Activated naive CD4-positive, alpha-beta T cell treated with Interleukin-2 at 50 U/mL for 16 hours (primary cell): ENCODE results near the gene CDHR2.
"Not testable (repeated sequence)": the region's sequence is repeated elsewhere in the genome, so short reads cannot be mapped to it uniquely, and the experiment has no call there.

Experiments
- DNase-seq: peaks from one replicate; pipeline ENCODE4 v3.0.0-alpha.2; 2020

Gene CDHR2

DNA sequence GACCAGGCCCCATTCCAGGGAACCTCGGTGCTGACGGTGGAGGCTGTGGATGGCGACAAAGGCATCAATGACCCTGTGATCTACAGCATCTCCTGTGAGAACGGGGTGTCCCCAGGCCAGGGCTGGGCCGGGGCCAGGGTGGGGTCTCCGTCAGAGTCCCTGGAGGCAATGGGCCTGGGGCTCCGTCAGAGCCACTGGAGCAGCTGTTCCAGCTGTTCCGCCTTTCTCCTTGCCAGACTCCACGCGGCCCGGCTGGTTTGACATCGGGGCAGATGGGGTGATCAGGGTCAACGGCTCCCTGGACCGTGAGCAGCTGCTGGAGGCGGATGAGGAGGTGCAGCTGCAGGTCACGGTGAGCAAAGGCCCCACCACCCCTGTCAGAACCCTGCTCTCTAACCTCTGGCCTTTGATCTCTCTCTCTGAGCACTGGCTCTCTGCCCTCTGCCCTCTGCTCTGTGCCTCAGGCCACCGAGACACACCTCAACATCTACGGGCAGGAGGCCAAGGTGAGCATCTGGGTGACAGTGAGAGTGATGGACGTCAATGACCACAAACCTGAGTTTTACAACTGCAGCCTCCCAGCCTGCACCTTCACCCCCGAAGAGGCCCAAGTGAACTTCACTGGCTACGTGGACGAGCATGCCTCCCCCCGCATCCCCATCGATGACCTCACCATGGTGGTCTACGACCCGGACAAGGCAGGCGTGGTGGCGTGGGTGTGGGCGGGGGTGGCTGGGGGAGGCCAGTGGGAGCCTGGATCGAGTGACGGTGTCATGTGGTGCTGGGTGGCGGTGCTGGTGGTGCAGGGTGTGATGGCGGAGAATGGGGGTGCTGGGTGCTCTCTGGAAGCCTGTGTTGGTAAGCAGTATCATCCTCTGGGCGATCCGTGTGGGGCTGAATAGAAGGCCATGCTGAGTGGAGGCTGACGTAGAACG lies 26.6 kb downstream of the CDHR2 start:
- DNase-seq = no peak

DNA sequence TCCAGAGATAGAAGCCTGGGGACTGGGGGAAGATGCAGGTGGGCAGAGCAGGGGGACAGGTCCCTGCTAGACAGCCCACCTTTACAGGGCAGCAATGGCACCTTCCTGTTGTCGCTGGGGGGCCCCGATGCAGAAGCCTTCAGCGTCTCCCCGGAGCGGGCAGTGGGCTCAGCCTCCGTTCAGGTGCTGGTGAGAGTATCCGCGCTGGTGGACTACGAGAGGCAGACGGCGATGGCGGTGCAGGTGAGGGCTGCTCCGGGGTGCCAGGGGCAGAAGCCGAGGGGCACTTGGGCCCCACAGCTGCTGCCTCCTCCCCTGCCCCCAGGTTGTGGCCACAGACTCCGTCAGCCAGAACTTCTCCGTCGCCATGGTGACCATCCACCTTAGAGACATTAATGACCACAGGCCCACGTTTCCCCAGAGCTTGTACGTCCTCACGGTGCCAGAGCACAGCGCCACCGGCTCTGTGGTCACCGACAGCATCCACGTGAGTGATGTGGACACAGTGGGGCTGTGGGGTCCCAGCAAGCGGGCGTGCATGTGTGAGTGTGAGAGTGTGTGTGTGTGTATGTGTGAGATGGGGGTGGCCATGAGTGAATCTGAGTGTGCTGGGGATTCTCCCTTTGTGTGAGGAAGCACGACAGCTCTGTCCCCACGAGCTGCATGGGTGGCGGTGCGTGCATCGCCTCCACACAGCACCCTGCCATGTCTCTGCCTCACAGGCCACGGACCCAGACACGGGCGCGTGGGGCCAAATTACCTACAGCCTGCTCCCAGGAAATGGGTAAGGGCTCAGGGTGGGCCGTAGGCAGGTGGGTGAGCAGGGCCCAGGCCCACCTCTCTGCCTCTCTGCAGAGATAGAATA lies 28.4 kb downstream of the CDHR2 start:
- DNase-seq = no peak

DNA sequence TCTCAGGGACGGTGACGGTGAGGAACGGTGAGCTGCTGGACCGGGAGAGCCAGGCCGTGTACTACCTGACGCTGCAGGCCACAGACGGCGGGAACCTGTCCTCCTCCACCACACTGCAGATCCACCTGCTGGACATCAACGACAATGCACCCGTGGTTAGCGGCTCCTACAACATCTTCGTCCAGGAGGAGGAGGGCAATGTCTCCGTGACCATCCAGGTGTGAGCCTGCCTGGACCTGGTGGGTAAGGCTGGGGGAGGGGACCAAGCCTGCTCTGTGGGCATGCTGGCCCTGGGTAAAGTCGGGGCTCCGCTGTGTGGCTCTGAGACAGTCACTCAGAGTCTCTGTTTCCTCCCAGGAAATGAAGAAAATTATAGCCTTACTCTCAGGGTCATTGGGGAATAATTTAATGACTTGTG lies 29.3 kb downstream of the CDHR2 start:
- DNase-seq = peak; percentile 52

DNA sequence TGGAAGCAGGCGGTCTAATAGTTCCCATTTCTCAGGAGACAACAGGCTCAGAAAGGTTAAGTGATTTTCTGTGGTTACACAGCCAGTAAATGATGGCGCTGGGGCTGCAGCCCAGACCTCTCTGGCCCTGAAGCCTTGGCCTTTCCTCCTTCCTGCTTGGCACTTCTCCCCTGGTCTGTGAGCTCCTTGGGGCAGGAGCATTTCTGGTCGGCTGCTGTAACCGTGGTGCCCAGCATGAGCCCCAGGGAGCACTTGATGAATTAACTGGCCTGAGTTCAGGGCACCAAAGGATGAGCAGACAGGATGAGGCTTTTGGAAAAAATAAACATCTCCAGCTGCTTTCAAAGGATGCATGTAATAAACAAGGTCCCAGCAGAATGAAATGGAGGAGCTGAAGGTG lies 30.2 kb downstream of the CDHR2 start:
- no peak for DNase-seq

DNA sequence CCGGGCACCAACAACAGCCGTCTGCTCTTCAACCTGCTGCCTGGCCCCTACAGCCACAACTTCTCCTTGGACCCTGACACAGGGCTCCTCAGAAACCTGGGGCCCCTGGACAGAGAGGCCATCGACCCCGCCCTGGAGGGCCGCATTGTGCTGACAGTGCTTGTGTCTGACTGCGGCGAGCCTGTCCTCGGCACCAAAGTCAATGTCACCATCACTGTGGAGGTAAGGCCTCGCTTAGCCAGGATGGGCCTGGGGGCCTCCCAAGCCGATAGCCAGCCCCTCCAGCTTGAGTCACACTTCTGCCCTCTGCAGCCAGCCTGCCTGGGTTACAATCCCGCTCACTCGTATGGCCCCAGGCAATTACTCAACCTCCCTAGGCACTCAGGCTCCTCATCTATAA lies 32.2 kb downstream of the CDHR2 start:
- no peak for DNase-seq

DNA sequence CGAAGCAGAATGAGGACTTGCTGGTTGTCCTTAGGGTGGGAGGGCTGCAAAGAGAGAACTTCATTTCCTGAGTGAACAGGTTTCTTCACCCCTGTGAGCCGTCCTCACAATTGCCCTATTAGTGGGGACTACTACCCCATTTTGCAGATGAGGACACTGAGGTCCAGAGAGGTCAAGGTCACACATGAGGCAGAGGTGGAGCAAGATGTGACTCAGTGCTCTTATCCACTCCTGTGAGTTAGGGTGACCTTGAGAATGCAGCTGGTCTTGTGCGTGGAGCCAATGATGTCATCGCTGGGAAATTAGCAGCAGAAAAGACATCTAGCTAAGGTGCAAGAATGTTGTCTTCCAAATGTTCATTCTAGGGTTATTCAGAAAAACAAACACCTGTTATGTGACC lies 33.9 kb downstream of the CDHR2 start:
- DNase-seq = no peak

DNA sequence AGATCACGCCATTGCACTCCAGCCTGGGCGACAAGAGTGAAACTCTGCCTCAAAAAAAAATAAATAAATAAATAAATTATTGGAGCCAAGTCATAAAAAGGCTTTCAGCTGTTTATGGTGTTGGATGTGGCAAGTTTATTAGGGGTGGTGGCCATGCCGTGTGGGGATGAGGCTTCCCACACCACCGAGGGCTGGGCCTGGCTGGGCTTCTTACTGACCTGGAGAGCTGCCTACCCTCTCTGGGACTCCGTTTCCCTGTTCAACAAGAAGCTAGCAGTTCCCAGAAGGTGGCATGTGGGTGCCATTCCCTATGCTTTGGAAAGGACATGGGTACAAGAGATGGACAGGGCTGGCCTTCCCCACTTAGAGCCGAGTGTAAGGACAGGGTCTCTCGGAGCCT lies 38.3 kb downstream of the CDHR2 start:
- DNase-seq = no peak

DNA sequence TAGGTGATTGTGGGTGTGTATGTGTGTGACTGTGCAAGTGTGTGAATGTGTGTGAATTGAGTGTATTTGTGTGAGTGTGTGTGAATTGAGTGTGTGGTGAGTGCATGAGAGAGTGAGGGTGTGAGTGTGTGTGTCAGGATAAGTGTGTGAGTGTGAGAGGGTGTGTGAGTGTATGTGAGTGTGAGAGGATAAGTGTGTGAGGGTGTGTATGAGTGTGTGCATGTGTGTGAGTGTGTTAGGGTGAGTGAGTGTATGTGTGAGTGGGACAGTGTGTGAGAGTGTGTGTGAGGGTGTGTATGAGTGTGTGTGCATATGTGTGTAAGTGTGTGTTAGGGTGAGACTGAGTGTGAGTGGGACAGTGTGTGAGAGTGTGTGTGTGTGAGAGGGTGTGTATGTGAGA lies 39.2 kb downstream of the CDHR2 start:
- no peak for DNase-seq

DNA sequence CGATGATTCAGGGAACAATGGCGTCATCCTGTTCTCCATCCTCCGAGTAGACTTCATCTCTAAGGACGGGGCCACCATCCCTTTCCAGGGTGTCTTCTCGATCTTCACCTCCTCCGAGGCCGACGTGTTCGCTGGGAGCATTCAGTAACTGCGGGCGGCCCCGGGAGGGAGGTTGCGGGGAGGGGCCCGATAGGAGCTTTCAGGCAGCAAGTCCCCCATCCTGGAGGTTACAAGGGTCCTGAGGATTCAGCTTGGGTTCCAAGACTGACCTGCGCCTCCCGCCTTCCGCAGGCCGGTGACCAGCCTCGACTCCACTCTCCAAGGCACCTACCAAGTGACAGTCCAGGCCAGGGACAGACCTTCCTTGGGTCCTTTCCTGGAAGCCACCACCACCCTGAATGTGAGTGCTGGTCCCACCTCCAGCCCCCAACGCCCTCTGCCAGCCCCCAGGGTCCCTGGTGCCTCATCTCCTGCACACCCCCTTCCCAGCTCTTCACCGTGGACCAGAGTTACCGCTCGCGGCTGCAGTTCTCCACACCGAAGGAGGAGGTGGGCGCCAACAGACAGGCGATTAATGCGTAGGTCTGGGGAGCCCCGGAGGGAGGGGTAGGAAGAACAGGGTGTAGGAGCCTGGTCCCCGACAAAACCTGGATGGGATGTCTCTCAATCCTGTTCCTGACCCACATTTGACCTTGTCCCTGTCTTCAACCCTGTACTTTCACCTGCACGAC lies 40.1 kb downstream of the CDHR2 start:
- no peak for DNase-seq

DNA sequence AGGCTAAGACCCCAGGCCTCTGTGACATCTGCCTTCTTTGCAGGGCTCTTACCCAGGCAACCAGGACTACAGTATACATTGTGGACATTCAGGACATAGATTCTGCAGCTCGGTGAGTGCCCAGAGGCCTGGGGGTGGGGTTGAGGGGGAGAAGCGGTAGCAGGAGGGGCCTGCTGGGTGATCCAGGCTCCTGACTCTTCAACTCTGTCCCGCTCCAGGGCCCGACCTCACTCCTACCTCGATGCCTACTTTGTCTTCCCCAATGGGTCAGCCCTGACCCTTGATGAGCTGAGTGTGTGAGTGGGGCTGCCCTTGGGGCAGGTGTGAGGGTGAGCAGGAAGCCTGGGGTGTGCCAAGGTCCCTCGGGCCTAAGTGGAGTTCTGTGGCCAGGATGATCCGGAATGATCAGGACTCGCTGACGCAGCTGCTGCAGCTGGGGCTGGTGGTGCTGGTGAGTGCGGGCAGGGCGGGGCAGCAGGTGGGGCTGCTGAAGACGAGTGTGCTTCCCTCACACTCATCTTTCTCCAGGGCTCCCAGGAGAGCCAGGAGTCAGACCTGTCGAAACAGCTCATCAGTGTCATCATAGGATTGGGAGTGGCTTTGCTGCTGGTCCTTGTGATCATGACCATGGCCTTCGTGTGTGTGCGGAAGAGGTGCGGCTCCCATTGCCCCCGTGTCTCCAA lies 41.0 kb downstream of the CDHR2 start:
- DNase-seq = no peak

DNA sequence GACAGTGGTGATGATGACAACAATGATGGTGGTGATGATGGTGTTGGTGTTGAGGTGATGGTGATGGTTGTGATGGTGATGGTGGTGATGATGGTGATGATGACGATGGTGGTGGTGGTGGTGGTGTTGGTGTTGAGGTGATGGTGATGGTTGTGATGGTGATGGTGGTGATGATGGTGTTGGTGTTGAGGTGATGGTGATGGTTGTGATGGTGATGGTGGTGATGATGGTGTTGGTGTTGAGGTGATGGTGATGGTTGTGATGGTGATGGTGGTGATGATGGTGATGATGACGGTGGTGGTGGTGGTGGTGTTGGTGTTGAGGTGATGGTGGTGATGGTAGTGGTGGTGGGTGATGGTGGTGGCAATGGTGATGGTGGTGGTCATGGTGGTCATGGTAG lies 42.5 kb downstream of the CDHR2 start:
- DNase-seq = not testable (repeated sequence)

DNA sequence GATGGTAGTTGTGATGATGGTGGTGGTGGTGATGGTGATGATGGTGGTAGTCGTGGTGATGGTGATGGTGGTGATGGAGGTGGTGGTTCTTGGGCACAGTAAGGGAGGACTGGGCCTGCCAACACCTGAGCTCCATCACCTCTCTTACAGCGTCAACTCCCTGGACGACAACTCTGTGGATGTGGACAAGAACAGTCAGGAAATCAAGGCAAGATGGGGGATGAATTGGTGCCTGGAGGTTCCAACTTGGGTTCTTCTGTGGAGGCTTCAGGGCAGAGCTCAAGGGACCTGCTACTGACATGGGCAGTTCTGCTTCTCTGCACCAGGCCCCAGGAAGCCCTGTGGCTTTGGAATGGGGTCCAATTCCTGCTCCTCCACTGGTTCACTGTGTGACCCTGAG lies 43.4 kb downstream of the CDHR2 start:
- DNase-seq = no peak

DNA sequence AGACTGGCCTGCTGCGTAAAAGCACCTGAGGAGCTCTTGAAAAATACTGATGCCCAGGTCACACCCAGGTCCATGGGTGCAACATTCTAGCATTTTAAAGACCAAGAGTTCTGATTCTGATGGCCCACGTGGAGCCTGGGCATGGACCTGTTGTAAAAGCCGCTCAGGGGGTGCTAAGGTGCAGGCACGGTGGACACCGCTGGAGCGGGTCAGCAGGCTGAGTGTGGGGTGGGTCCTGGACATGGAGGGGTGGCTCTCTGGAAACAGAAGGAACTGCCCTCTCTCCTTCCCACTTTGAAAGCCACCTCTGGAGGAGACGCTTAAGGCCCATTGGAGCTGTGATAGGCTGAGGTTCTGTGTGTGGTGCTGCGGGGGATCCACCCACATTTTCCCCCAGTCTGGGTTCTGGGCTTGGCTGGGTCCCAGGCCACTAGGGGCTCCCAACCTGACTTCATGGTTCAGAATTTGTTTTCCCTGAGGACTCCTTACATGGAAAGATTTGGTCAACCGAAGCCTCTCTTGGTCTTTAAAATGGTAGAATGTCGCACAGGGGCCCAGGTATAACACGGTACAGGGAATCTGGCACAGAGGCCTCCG lies 44.2 kb downstream of the CDHR2 start:
- no peak for DNase-seq

DNA sequence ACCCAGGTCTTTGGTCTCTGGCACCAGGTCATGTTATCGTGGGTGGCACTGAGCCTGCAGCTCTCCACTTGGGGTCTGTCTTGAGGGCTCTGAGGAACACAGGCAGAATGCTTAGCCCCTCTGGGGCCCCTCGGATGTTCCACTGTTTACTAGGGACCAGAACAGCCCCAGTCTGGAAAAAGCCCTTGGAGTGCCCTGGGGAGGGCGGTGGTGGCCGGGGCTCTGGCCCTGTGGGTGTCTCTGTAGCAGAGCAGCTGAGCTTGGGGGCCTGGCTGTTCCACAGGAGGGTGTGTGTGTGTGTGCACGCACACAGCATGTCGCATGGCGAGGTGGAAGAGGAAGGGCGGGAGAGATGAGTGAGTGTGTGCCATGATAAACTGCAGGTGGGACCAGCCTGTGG lies 45.4 kb downstream of the CDHR2 start:
- DNase-seq = no peak

DNA sequence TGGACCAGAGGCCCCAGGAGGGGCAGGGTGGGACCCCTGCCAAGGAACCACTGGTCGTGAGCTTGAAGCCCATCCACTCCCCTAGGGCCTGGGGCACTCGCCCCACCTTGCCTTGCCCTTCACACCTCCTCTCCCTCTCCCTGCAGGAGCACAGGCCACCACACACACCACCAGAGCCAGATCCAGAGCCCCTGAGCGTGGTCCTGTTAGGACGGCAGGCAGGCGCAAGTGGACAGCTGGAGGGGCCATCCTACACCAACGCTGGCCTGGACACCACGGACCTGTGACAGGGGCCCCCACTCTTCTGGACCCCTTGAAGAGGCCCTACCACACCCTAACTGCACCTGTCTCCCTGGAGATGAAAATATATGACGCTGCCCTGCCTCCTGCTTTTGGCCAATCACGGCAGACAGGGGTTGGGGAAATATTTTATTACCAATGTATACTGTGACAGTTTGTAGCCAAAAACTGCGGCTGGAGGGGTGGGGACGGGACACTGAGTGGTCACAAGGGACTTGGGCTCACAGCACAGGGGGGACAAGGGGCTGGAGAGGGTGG lies 46.3 kb downstream of the CDHR2 start:
- no peak for DNase-seq

DNA sequence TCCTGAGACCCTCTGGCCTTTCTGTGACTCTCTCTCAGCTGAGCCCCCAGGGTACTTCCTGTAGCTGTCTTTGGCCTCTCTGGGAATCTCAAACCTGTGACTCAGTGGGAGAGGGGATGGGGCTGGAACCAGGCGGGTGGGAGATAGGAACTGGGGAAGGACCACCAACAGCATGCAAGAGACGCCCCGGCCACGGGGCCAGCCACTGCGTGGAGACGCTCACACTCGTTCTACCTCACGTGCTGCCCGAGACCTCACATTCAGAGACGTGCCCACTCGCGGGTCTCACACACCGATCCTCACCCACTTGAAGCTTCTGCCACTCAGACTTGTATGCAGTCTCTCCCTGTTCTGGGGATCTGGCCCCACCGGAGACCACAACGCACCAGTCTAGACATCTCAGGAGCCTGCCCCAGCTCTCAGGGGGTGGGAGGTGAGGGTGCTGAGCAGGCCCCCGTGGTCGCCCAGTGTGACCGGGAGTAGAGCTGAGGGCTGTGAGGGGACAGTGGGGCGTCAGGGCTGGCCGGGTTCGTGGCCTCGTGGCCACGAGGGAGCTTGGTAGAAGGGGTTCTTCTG lies 47.0 kb downstream of the CDHR2 start:
- no peak for DNase-seq

DNA sequence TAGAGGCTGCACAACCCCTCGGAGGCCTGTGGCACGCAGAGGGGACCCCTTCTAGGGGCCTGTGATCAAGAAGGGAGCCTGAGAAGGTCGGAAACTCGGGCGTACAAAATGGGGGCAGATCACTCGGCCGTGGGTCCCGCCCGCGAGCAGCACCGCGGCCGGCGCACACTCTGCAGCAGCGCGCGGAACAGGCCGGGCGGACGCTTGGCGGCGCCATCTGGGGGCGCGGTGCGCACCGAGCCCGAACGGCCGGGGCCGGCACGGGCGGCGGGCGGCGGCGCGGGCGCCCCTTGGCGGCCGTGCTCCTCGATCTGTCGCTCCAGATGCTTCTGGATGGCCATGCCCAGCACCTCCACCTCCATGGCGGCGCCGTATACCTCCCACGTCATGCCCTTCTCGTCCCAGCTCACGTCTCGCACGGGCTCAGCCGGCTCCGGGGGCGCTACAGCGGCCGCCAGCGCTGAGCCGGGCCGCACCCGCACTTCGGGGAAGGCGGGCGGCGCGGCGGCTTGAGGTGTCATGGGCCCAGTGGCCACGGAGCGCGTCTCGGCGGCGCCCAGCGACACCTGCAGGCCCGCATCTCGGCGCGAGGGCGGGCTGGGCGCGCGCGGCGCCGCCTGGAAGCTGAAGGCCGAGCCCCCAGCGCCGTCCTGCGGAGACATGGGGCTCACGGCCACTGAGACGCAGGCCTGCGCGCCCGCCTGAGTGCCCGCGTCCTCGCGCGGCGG lies 47.7 kb downstream of the CDHR2 start:
- peak; percentile 69 for DNase-seq

DNA sequence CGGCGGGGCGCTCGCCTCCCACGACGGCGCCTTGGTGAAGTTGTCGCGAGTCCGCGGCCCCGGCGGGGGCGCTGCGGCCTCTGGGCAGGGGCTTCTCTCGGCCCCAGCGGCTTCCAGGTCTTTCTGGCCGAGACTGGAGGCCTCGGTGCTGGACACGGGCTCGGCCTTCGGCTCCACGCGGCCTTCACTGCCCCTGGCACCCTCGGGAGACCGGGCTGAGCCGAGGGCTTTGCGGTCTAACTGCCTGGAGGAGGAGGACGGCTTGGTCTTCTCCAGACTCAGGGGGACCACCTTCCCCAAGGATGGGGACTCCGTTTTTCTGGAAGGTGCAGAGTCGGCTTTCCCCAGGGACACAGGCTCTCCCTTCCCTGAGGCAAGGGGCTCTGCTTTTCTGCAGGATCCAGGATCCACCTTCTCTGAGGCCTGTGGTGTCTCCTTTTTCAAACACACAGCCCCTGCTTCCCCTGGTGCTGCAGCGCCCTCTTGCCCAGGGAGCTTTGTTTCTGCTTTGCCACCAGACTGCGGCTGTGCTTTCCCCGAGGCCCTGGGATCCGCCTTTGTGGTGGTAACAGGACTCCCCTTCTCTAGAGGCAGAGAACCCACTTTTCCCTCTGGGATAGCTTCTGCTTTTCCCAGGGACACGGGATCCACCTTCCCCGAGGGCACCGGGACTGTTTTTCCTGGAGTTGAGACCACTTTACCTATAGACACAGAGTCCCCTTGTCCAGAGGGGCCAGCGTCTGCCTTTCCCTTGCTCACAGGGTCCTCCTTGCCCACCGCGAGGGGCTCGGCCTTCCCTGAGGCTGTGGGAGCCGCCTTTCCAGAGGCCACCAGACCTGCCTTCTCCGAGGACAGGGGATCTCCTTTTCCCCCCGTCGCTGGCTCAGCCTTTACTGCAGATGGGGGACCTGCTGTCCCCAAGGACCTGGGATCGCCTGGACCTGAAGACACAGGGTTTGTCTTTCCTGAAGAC lies 48.6 kb downstream of the CDHR2 start:
- DNase-seq = no peak

DNA sequence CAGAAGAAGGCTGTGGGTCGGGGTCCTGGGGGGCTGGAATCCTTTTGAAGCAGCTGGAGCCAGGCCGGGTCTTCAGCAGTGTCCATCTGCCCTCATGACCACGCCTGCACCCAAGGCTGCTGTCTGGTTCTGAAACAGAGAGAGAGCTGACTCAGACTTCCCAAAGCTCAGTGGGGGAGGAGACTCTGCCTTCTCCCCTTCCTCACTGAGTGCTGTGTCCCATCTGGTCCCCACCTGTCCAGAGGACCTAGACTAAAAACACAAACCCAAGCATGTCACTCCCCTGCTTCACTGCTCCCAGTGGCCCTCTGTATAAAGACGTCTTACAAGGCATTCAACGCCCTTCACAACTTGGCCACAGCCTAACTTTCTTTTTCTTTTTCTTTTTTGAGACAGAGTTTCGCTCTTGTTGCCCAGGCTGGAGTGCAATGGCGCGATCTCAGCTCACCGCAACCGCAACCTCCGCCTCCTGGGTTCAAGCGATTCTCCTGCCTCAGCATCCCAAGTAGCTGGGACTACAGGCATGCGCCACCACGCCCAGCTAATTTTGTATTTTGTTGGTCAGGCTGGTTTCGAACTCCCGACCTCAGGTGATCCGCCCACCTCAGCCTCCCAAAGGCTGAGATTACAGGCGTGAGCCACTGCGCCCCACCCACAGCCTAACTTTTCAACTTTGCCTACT lies 50.7 kb downstream of the CDHR2 start:
- DNase-seq = not testable (repeated sequence)
